Endothelial cell (in vitro differentiated cells): ENCODE results near the gene COPRS. TPM values are rescaled to one million over a fixed set of nuclear protein-coding genes. Genes with fewer than 3 reads are reported as not detected.

Source experiments
- DNase-seq: peaks from one replicate; pipeline ENCODE4 v3.0.0; 2021; ENCODE audit warnings: low spot score
- H3K27ac Mint-ChIP-seq: one replicate; pipeline ENCODE4 v1.8.0; 2021; ENCODE audit warnings: mixed read lengths, inconsistent platforms; ENCODE audit not compliant: unreplicated experiment
- H3K27me3 Mint-ChIP-seq: one replicate; pipeline ENCODE4 v1.8.0; 2021; ENCODE audit warnings: mild to moderate bottlenecking, moderate library complexity, mixed read lengths, inconsistent platforms; ENCODE audit not compliant: unreplicated experiment
- H3K36me3 Mint-ChIP-seq: one replicate; pipeline ENCODE4 v1.8.0; 2021; ENCODE audit warnings: mild to moderate bottlenecking, low read depth, mixed read lengths, inconsistent platforms; ENCODE audit not compliant: unreplicated experiment
- H3K4me1 Mint-ChIP-seq: one replicate; pipeline ENCODE4 v1.8.0; 2021; ENCODE audit warnings: mild to moderate bottlenecking, mixed read lengths, inconsistent platforms; ENCODE audit not compliant: unreplicated experiment
- H3K4me3 Mint-ChIP-seq: one replicate; pipeline ENCODE4 v1.8.0; 2021; ENCODE audit warnings: mild to moderate bottlenecking, mixed read lengths, inconsistent platforms; ENCODE audit not compliant: unreplicated experiment
- H3K9me3 Mint-ChIP-seq: one replicate; pipeline ENCODE4 v1.8.0; 2021; ENCODE audit warnings: mixed read lengths, inconsistent platforms; ENCODE audit not compliant: unreplicated experiment
- total RNA-seq: library from RNA; stranded (reverse); fragmentation: NEBNext Ultra II Directional; extraction: Animal tissue kit (Norgen Biotek cat#: 25700); gene quantifications from one replicate; pipeline ENCODE4 v1.2.1, GENCODE V29; 2021; ENCODE audit not compliant: unreplicated experiment
- TF ChIP-seq, protein P1 (sequence below): fragments of 200-600 bp; sonication (generic); IDR thresholded peaks from one replicate; pipeline ENCODE4 v1.5.0; 2021; ENCODE audit warnings: antibody characterized with exemption; ENCODE audit not compliant: unreplicated experiment

The COPRS gene
- total RNA-seq, 1 donor from 2014 or later: 22.9 TPM

DNA sequence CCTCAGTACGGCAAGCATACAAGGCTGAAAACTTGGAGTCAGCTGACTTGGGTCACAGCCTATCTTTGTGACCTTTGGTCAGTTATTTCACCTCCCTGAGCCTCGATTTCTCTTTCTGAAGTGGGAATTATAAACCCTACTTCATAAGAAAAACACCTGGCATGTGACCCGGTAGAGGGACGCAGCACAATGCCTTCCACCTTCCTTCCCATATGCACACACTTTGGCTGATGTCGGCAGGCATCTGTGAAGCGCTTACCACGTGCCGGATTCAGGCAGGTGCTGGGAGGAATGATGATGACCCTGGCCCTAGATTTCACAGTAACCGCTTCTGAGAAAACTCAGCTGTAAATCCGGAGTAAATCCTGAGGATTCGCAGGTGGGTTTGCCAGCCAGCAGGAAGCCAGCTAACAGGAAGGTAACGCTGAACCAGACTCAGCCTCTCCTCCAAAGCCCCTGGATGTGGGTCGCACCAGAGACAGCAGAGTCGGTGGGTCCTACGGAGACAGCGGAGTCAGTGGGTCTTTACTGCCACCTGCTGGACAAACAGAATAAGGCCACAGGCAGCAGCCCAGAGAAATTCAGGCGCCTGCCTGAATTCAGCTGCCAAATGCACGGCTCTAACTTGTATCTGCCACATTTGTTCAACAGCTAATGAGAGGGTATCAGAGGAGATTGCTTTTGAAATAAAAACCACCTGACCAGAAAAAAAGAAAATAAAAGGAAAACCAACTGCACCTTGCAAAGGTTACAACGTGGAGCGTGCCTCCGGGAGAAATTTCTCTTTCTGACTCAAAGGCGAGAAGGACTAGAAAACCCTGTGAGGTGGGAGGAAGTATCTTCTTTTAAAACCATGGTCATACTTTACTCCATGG, 16.6 kb downstream of the COPRS start:
- no peak overlapping the region for H3K4me3 Mint-ChIP-seq
- no peaks in the 10 kb centered on the region for H3K4me1 Mint-ChIP-seq
- TF ChIP-seq, protein P1, sequence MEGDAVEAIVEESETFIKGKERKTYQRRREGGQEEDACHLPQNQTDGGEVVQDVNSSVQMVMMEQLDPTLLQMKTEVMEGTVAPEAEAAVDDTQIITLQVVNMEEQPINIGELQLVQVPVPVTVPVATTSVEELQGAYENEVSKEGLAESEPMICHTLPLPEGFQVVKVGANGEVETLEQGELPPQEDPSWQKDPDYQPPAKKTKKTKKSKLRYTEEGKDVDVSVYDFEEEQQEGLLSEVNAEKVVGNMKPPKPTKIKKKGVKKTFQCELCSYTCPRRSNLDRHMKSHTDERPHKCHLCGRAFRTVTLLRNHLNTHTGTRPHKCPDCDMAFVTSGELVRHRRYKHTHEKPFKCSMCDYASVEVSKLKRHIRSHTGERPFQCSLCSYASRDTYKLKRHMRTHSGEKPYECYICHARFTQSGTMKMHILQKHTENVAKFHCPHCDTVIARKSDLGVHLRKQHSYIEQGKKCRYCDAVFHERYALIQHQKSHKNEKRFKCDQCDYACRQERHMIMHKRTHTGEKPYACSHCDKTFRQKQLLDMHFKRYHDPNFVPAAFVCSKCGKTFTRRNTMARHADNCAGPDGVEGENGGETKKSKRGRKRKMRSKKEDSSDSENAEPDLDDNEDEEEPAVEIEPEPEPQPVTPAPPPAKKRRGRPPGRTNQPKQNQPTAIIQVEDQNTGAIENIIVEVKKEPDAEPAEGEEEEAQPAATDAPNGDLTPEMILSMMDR: peak; percentile 98
- H3K27me3 Mint-ChIP-seq: no peaks in the 10 kb centered on the region
- no peak overlapping the region for H3K27ac Mint-ChIP-seq
- H3K36me3 Mint-ChIP-seq: no peaks in the 10 kb centered on the region
- DNase-seq: peak; percentile 83
- H3K9me3 Mint-ChIP-seq: no peaks in the 10 kb centered on the region

DNA sequence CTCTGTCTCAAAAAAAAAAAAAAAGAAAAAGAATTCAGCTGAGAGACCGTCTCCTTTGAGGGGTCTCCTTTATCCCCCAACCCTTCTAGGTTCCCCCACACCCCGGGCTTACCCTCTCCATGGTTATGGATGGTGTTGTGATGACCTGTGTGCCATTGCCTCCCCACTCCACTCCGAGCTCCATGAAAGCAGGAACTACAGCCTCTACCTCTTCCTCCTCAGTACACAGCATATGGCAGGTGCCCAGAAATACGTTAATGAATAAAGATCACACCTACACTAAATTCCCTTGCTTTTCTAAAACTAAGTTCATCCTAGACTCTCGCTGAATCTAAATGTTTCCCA, 17.2 kb downstream of the COPRS start:
- Mint-ChIP-seq H3K9me3 (no peaks in the 10 kb centered on the region), H3K27ac (no peak overlapping the region)
- DNase-seq: no peak

DNA sequence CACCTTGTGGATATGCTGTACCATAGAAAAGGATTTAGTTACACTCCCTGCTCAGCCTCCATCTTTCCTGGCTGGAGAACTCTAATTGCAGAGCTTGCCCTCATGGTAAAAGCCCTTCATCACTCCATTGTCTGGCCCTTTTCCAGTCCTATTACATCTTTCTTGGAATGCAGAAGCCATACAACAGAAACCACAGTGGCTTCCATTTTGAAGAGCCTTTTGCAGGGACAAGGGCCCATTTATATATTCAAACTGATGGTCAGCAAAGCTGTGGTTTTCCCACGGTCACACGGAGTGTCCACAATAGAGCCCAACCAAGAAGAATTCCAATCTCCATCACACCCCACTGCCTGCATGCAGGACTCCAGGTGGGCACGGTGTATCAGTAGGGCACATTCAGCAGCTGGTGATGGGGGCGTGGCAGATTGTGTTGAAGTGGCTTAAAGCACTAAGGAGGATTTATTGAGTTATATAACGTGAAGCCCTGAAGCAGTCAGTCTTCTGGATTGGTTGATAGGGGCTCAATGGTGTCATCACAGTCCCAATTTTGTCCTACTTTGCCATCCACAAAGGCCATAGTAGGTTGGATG, 20.3 kb downstream of the COPRS start:
- Mint-ChIP-seq H3K4me3 (no peak overlapping the region), H3K36me3 (no peaks in the 10 kb centered on the region), H3K4me1 (no peaks in the 10 kb centered on the region), H3K27ac (no peak overlapping the region), H3K9me3 (no peaks in the 10 kb centered on the region), H3K27me3 (peaks cover 2% of the 10 kb centered on the region)
- TF ChIP-seq, protein P1: no peak
- no peak for DNase-seq

More for the DNA sequence above, 17.2 kb downstream of the COPRS start:
- TF ChIP-seq, protein P1: no peak
- Mint-ChIP-seq H3K36me3 (no peaks in the 10 kb centered on the region), H3K4me1 (no peaks in the 10 kb centered on the region), H3K4me3 (no peak overlapping the region), H3K27me3 (no peaks in the 10 kb centered on the region)

DNA sequence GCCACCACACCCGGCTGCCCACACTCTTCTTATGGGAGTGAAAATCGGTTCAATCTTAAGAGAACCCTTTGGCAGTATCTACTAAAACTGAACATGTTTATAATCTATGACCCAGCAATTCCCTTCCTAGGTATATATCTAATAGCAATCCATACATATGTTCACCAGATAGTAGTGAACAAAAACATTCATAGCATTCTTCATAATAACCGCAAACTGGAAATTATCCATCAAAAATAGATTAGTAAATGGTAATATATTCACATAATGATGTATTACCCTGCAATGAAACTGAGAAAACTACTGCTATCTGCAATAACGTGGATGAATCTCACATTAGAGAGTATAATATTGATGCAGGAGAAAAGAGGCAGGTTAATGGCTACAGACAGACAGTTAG, 23.1 kb downstream of the COPRS start:
- H3K27ac Mint-ChIP-seq: no peak overlapping the region
- no peak overlapping the region for H3K4me3 Mint-ChIP-seq
- no peaks in the 10 kb centered on the region for H3K9me3 Mint-ChIP-seq
- no peaks in the 10 kb centered on the region for H3K36me3 Mint-ChIP-seq
- TF ChIP-seq, protein P1: no peak
- H3K4me1 Mint-ChIP-seq: peaks cover 12% of the 10 kb centered on the region
- DNase-seq: no peak
- peaks cover 2% of the 10 kb centered on the region for H3K27me3 Mint-ChIP-seq

DNA sequence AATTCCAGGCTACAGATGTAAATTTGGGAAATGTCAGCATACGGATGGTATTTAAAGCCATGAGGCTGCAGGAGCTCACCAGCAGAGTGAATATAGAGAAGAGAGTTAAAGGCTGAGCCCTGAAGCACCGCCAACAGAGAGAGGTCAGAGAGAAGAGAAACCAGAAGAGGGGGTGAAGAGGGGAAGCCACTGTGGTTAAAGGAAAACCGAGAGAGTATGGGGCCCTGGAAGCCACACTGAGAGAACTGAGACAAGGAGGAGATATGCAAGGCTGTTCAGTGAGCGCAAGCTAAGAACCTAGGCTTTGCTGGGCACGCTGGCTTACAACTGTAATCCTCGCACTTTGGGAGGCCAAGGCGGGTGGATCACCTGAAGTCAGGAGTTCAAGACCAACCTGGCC, 24.6 kb downstream of the COPRS start:
- no peaks in the 10 kb centered on the region for H3K9me3 Mint-ChIP-seq
- H3K4me1 Mint-ChIP-seq: peaks cover 18% of the 10 kb centered on the region
- H3K27ac Mint-ChIP-seq: no peak overlapping the region
- H3K36me3 Mint-ChIP-seq: no peaks in the 10 kb centered on the region
- TF ChIP-seq, protein P1: no peak
- no peak overlapping the region for H3K4me3 Mint-ChIP-seq
- peaks cover 2% of the 10 kb centered on the region for H3K27me3 Mint-ChIP-seq
- no peak for DNase-seq
